Embryonic facial prominence (tissue), 1 donor: ENCODE measurements around the gene JDP2.
"Not testable (repeated sequence)": the region's sequence is repeated elsewhere in the genome, so short reads cannot be mapped to it uniquely, and the experiment has no call there.

Experiments
- DNase-seq: peaks from one replicate; pipeline ENCODE4 v3.0.0-alpha.2; 2016; ENCODE audit errors: extremely low spot score

Gene JDP2

DNA sequence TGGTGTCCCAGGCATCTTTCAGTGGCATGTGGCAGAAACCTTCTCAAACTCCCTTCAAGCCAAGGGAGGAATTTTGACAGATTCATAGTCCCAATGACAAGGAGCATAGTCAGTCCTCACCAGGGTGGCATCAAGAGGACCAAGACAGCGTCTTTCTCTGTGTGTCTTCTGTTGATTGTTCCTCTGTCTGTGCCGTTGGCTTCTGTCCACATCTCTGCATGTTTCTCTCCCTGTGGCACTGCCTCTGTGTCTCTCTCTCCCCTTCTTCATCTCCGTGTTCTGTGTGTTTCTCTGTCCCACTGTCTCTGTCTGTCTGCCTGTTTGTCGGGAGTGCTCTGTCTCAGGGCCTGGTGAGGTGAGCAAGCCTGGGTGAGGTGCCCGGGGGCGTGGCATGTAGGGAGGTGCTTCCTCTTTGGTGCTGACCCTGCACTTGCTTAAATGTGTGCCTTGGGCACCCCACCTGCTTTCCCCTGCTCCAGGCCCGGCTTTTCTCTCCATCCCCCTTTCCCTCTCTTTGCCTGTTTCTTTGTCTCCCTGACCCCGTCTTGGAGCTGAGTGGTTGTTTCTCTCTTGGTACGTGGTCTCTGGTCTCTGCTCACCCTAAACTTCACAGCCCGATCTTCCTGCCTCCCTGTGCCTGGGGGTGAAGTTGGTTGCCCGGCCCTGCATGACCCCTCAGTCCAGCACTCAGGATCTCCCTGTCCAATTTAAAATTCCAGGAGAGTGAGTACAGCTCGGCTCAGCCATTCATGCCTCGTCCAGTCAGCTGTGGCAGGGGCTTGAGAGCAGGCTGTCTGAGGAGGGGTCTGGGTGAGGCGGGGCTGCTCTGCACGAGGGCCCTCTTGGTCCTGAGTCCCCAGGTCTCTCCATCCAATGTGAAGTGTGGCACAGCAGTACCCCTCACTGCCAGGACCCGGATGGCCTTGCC is 28.5 kb downstream of the JDP2 start:
- DNase-seq = no peak

DNA sequence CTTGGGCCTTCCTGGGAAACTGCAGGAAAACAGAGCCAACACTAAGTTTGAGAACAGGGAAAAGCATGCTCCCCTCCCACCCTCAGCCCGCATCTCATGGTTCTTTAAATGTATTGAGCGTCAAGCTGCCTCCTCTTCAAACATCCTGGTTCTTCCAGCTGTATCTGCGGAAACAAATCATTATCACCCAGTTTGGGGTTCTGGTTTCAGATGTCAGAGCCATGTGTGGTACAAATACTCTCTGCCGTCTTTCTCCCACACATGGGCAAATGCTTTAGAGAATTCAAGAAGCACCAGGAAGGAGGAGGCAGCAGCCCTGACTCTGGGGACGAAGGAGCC is 29.1 kb downstream of the JDP2 start:
- no peak for DNase-seq

- no peak for DNase-seq
Observed at GRCh38 chr14:75457648-75458165, 29.9 kb downstream of the JDP2 start.

DNA sequence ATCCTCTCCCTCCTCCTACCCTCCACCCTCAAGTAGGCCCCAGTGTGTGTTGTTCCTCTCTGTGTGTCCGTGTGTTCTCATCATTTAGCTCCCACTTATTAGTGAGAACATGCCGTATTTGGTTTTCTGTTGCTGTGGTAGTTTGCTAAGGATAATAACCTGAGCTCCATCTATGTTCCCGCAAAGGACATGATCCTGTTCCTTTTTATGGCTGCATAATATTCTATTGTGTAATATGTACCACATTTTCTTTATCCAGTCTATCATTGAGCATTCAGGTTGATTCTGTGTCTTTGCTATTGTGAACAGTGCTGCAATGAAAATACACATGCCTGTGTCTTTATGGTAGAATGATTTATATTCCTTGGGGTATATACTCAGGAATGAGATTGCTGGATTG is 30.5 kb downstream of the JDP2 start:
- no peak for DNase-seq

DNA sequence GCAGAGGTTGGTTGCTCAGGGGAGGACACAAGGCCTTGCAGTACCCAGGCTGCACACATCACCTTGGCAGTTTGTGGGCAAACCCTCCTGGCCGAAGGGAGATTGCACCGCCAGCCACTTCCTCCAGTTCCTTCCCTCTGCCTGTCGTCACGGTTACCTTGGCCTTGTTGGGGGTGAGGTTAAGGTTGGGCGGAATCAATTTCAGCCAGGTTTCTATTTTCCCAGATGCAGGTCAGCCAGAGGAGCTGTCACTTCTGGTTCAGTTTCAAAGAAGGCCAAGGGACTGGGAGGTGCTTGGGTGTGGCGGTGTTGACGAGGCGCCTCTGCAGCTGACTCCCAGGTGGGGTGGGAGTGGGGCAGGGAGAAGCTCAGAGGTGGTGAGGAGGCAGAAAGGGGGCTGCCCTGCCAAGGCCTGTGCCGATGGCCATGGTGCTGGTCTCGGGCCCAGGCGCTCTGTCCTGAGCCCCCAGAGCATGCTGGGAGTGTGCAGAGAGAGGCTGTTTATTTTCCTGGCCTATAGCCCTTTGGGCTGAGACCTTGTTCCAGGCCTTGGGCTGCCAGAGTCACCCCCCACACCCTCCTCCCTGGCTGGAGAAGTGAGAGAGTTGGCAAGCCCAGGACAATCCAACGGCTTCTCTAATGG is 31.4 kb downstream of the JDP2 start:
- DNase-seq = no peak

GRCh38 chr14:75459791-75460190 is 32.0 kb downstream of the JDP2 start:
- DNase-seq = no peak

DNA sequence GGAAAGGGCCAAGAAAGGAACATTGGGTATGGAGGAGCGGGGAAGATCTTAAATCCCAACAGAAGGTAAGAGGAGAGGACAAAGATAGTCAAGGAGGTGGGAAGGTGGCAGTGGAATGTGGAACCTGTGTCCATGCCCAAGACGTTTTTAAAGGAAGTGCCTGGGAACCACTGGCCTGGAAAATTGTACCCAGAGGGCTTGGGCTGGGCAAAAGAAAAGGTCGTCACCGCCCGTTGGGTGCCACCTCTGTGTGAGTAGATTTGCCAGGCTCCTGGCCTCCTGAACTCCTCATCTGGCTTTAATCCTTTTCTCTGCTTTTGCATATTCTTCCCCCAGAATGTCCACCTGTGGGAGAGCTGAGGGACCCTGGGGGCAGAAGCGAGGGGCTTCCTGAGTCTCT is 32.6 kb downstream of the JDP2 start:
- DNase-seq = no peak

DNA sequence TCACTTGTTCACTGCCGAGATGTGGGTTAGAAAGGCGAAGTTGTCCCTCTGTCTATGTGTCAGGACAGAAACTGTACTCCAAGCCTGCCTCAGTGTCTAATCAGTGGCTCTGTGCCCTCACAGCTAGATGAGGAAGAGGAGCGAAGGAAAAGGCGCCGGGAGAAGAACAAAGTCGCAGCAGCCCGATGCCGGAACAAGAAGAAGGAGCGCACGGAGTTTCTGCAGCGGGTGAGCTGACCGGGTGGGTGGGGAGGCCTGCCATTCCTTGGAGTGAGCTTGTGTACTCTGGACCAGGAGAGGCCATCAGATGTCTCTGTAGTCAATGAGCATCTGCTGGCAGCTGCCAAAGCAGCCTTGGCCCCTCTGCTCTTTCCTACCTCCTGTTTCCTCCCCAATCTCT is 33.5 kb downstream of the JDP2 start:
- no peak for DNase-seq

DNA sequence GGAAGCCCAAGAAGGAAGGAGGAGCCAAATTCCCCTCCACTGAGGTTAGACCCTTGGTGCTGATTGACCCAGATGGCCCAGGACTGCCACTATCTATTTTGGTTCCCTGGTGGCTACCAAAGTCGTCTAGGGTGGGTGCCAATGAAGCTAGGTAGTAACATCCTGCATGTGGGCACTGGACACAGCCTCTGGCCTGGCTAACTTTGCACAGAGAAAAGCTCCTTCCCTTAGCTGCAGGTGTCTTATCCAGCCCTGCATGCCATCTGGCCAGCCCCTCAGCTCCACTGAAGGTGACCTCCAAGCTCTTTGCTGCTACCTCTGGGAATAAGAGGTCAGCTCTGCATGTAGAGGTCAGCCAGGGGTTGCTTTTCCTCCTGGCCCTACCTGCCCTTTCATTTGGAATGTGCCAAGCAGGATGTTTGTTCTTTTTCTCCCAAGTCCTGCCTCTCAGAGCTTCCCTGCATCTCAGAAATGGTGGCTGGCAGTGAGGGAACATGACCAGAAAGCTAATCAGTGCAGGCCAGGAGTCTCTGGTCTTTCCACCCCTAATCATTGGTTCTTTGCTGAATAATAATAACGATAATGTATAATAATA is 34.0 kb downstream of the JDP2 start:
- no peak for DNase-seq

GRCh38 chr14:75464626-75465025 is 36.8 kb downstream of the JDP2 start:
- DNase-seq = no peak

DNA sequence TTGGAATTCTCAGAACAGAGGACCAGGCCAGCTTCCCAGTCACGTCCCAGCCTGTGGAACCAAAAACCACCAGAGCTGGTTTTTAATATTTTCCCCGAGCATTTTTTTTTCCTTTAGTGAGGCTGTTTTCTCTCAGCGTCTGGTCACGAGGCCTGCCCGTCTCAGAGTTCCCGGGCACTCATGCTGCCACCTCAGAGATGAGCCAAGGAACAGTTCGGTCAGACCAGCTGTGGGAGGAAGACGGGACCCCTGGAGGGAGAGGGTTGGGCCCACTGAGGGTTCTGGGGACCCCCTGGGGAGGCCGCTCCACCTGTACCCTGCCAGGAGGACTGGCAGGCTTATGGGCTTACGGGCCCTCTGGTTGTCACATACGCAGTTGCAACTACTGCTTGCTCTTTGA is 39.9 kb downstream of the JDP2 start:
- no peak for DNase-seq

GRCh38 chr14:75469164-75469563 is 41.3 kb downstream of the JDP2 start:
- DNase-seq = no peak

DNA sequence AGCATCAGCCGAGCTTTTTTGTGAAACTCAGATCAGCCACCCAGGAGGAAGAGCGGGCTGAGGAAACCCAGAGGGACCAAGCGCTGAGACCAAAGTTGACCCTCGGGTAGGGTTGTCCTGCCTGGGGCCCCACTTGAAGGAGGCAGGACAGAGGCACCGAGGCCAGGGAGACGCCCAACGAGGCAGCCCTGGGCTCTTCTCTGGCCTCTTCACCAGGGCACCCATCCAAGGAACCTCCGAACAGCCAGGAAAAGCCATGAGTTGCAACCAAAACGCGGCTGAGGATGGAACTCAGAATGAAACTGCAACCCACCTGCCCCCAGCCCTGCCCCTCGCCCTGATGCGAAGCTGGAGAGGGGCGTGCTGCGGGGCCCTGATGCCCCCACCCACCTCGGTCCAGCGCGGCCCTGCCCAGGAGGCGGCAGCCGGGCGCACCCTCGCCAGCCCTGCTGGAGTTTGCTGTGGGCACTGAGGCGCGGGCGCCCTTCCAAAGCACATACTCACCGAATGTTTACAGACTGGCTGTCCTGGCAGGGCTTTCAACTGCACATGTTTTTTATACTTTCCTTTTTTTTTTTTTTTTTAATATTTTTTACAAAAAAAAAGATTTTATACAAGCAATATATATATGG is 41.9 kb downstream of the JDP2 start:
- DNase-seq = no peak

DNA sequence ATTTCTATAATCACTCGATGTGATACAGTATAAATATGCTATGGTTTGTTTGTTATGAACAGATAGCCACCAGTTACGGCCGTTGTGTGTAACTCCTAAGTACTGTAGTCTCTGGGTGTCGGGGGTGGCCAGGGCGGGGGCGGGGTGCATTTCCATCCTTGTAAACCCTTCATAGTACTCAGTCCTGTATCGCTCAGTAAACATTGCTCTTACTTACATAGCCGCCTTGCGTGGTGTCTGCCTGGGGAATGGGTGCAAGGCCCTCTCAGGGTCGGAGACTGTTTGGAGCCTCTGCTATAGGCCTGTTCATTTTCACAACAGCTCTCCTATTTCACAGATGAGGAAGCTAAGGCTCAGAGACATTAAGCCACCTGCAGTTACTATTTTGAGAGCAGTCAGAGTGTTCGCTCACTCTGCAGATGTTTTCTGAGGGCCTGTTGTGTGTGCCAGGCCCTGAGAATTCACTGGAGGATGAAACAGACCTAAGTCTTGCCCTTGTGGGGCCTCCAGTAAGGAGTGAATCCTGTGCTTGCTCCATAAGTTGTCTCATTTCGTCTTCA is 42.5 kb downstream of the JDP2 start:
- DNase-seq = no peak

DNA sequence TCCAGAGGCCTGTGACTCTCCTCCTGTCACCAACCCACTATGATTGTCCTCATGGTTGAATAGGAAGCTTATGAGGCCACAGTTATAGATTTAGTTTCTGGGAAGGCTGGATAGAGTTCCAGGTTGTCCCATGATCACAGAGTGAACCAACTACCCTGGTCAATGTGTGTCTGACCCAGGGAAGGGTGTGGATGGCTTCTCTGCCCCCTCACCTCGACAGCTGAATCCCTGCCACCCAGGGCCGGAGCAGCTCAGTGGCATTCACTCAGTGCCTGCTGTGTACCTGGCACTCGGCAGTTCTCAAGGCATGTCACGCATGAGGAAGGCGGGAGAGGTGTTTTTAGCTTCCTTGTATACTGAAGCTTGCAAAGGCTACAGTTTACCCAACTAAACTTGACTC is 43.2 kb downstream of the JDP2 start:
- DNase-seq = no peak

- DNase-seq = not testable (repeated sequence)
Observed at GRCh38 chr14:75474127-75474526, 46.3 kb downstream of the JDP2 start.

DNA sequence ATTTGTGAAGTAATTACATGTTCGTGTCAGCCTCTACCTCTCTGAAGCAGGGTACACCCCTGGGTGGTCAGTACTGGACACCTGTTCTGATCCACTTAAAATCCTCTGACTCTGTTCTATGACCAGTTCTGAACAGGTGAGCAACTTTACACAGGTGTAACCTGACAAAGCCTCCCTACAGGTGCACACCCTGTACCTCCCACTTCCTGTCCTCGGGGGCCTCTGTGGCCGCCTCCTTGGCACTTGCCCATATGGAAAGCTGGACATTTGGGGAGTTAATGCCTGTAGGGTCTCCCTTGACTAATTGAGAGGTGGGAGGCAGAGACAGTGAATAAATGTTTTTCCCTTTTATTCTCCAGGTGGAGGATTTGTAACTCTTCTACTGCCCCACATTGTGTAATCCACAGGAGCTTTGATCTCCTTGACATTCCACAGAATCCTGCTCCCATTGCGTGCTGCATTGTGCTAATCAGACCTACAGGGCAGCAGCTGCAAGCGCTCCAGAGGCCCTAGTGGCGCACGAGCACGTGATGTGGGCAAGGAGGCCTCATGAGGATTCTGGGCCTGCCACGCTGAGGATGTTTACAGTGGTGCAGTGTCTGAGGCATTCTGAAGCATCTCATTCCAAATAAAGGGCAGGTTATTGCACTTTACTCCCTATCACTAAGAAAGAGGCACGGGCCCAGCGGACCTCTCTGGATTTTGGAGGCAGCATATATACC is 48.6 kb downstream of the JDP2 start:
- no peak for DNase-seq

DNA sequence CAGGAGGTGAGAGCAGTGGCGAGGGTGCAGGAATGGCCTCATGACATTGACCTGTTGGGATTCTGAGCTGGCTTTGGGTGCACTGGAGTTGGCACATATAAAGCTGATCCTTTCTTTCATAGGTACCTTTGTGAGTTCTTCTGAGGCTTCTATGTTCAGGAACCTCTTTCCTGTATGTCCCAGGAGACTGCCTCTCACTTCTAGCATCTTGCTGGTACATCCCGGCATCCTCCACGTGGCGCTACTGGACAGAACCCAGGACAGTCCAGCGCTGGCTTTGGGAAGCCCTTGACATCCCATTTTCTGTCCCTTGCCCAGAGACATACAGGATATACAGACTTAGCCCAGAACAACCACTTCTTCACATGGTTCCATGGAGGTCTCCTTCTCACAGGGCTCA is 50.1 kb downstream of the JDP2 start:
- no peak for DNase-seq

DNA sequence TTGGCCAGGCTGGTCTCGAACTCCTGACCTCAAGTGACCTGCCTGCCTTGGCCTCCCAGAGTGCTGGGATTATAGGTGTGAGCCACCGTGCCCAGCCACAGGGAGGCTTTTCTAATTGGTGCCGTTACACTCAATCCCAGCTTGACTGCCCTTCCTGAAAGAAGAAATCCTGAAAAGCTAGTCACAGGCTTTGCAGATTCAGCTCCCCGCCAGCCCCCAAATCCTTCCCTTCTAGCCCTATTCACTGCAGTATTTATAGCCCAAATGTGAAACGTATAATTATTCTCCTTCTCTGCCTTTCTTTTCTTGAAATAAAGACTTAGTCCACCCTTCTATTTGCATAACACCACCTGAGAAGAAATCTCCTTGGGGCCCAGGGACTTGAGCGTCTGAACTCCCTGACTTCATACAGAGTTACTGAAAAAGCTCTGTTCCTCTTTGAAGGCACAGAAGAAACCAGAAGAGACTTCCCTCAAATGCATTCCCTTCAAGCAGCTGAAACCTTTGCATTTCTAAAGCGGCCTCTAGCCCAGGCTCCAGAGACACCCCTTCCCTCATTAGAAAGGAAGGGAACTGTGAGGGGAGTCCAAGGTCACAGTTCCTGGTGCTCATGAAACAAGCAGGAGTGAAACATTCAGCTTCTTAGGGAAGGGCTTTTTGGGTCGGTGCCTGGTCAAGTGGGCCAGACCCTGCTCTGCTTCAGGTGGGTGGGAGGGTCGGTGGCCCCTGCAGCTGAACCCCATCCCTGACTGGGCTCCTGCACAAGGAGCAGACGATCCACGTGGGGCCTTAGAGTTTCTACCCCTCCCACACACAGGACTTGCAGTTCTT is 52.2 kb downstream of the JDP2 start:
- DNase-seq = no peak

DNA sequence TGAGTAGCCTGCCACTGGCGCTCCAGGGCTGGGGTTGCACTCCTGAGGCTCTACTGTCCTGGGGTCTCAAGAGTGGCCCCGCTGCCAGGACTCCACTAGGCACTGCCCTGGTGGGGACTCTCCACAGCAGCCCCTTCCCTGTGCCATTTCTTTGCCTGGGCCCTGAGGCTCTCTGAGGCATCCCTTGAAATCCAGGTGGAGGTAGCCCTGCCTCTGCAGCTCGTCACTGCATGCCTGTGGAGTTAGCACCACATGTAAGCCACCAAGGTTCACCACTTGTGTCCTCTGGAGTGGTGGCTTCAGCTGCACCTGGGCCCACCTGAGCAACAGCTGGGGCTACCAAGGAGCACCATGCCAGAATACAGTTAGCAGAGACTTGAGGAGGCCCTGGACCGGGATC is 54.5 kb downstream of the JDP2 start:
- no peak for DNase-seq
